ENCODE results near the gene IL17B. TPM values are rescaled to one million over a fixed set of nuclear protein-coding genes. Genes with fewer than 3 reads are reported as not detected.

IL17B gene
- total RNA-seq, 1 experiment from 2014 or later, result not detected

- DNase-seq (ENCODE audit: low spot score), result no peak
Measured at GRCh38 chr5:149415066-149415967, 36.2 kb upstream of the IL17B start.

- DNase-seq (ENCODE audit: low spot score), result no peak
Measured at GRCh38 chr5:149414405-149415065, 35.4 kb upstream of the IL17B start.

GRCh38 chr5:149413477-149414210 lies 34.6 kb upstream of the IL17B start:
- no peak for DNase-seq (ENCODE audit: low spot score)

- no peak for DNase-seq (ENCODE audit: low spot score)
Measured at GRCh38 chr5:149412783-149413476, 33.8 kb upstream of the IL17B start.

GRCh38 chr5:149411738-149412519 lies 32.8 kb upstream of the IL17B start:
- no peak for DNase-seq (ENCODE audit: low spot score)

- DNase-seq (ENCODE audit: low spot score), result no peak
Measured at GRCh38 chr5:149410721-149411432, 31.8 kb upstream of the IL17B start.

- no peak for DNase-seq (ENCODE audit: low spot score)
Measured at GRCh38 chr5:149410071-149410470, 31.0 kb upstream of the IL17B start.

- no peak for DNase-seq (ENCODE audit: low spot score)
Measured at GRCh38 chr5:149409268-149409948, 30.3 kb upstream of the IL17B start.

- DNase-seq (ENCODE audit: low spot score), result no peak
Measured at GRCh38 chr5:149408252-149409099, 29.4 kb upstream of the IL17B start.

- no peak for DNase-seq (ENCODE audit: low spot score)
Measured at GRCh38 chr5:149407323-149408251, 28.5 kb upstream of the IL17B start.

GRCh38 chr5:149406979-149407306 lies 27.9 kb upstream of the IL17B start:
- DNase-seq (ENCODE audit: low spot score), result no peak

- DNase-seq (ENCODE audit: low spot score), result no peak
Measured at GRCh38 chr5:149406203-149406978, 27.3 kb upstream of the IL17B start.

GRCh38 chr5:149405550-149406202 lies 26.6 kb upstream of the IL17B start:
- no peak for DNase-seq (ENCODE audit: low spot score)

GRCh38 chr5:149404746-149405549 lies 25.9 kb upstream of the IL17B start:
- no peak for DNase-seq (ENCODE audit: low spot score)
